Measurements from ENCODE around the gene TBPL1.

The TBPL1 gene

GRCh38 chr6:133995758-133996157 lies 42.7 kb downstream of the TBPL1 start:
- DNase-seq, result no peak
- TF ChIP-seq CTCF (IDR thresholded peaks at IDR 0.05; ENCODE audit: low read depth, low read length), result no peak
- Histone ChIP-seq H3K4me1 (no peaks in the 10 kb centered on the region), H3K4me3 (ENCODE audit: low read depth, low read length) (no peak overlapping the region), H3K9me3 (no peaks in the 10 kb centered on the region), H3K27me3 (no peaks in the 10 kb centered on the region), H3K36me3 (no peaks in the 10 kb centered on the region; the same call in none of the 2 replicates)

GRCh38 chr6:133997267-133997666 lies 44.2 kb downstream of the TBPL1 start:
- H3K4me3 ChIP-seq (ENCODE audit: low read depth, low read length), result no peak overlapping the region
- H3K27me3 ChIP-seq, result no peaks in the 10 kb centered on the region
- no peaks in the 10 kb centered on the region for H3K9me3 ChIP-seq
- no peaks in the 10 kb centered on the region for H3K4me1 ChIP-seq
- TF ChIP-seq CTCF (IDR thresholded peaks at IDR 0.05; ENCODE audit: low read depth, low read length), result no peak
- H3K36me3 ChIP-seq, result no peaks in the 10 kb centered on the region; the same call in 1 of the 2 replicates
- DNase-seq, result no peak

GRCh38 chr6:133999305-133999704 lies 46.3 kb downstream of the TBPL1 start:
- TF ChIP-seq CTCF (IDR thresholded peaks at IDR 0.05; ENCODE audit: low read depth, low read length), result no peak
- Histone ChIP-seq H3K4me3 (ENCODE audit: low read depth, low read length) (no peak overlapping the region), H3K4me1 (no peaks in the 10 kb centered on the region), H3K27me3 (no peaks in the 10 kb centered on the region), H3K9me3 (no peaks in the 10 kb centered on the region), H3K36me3 (no peaks in the 10 kb centered on the region; the same call in 1 of the 2 replicates)
- no peak for DNase-seq

GRCh38 chr6:134000443-134000842 lies 47.4 kb downstream of the TBPL1 start:
- H3K4me1 ChIP-seq, result no peaks in the 10 kb centered on the region

GRCh38 chr6:134002821-134003220 lies 49.8 kb downstream of the TBPL1 start:
- H3K4me3 ChIP-seq (ENCODE audit: low read depth, low read length), result no peak overlapping the region
- no peak for TF ChIP-seq CTCF (IDR thresholded peaks at IDR 0.05; ENCODE audit: low read depth, low read length)
- H3K9me3 ChIP-seq, result no peaks in the 10 kb centered on the region
- H3K36me3 ChIP-seq, result no peaks in the 10 kb centered on the region
- H3K4me1 ChIP-seq, result no peaks in the 10 kb centered on the region
- DNase-seq, result no peak
- H3K27me3 ChIP-seq, result no peaks in the 10 kb centered on the region

More at GRCh38 chr6:134000443-134000842, 47.4 kb downstream of the TBPL1 start:
- Histone ChIP-seq H3K9me3 (no peaks in the 10 kb centered on the region), H3K36me3 (no peaks in the 10 kb centered on the region; the same call in 1 of the 2 replicates), H3K27me3 (no peaks in the 10 kb centered on the region), H3K4me3 (ENCODE audit: low read depth, low read length) (no peak overlapping the region)
- DNase-seq, result no peak
- no peak for TF ChIP-seq CTCF (IDR thresholded peaks at IDR 0.05; ENCODE audit: low read depth, low read length)

GRCh38 chr6:134003542-134003951 lies 50.5 kb downstream of the TBPL1 start:
- H3K4me3 ChIP-seq (ENCODE audit: low read depth, low read length), result no peak overlapping the region
- DNase-seq, result no peak
- no peak for TF ChIP-seq CTCF (IDR thresholded peaks at IDR 0.05; ENCODE audit: low read depth, low read length)
- no peaks in the 10 kb centered on the region for H3K27me3 ChIP-seq
- no peaks in the 10 kb centered on the region for H3K9me3 ChIP-seq
- no peaks in the 10 kb centered on the region for H3K4me1 ChIP-seq
- no peaks in the 10 kb centered on the region for H3K36me3 ChIP-seq
